Islet of Langerhans (tissue), 1 donor: ENCODE measurements around the gene SAYSD1.
A peak's percentile ranks its signal among the peaks of the same experiment; 100 is the strongest.
"Not testable (repeated sequence)": the region's sequence is repeated elsewhere in the genome, so short reads cannot be mapped to it uniquely, and the experiment has no call there.

Experiments
- FAIRE-seq: peaks from one replicate; lab custom pipeline; 2011; peaks lifted over from hg19 to GRCh38; lab: Jason Lieb, UNC

SAYSD1 gene

GRCh38 chr6:39114704-39115599 is at the start of gene SAYSD1:
SAYSD1 (minus strand) TSS chr6:39115186; CDS start chr6:39115089, 97 bp downstream.
- FAIRE-seq, result no peak

GRCh38 chr6:39157511-39157910 is 42.5 kb upstream of the SAYSD1 start:
- FAIRE-seq, result no peak

- FAIRE-seq, result no peak
Measured at GRCh38 chr6:39156801-39157200, 41.8 kb upstream of the SAYSD1 start.

GRCh38 chr6:39154705-39155104 is 39.7 kb upstream of the SAYSD1 start:
- FAIRE-seq, result no peak

- FAIRE-seq, result no peak
Measured at GRCh38 chr6:39153766-39154397, 38.9 kb upstream of the SAYSD1 start.

- FAIRE-seq, result no peak
Measured at GRCh38 chr6:39152262-39152661, 37.3 kb upstream of the SAYSD1 start.

GRCh38 chr6:39151211-39151610 is 36.2 kb upstream of the SAYSD1 start:
- no peak for FAIRE-seq

- FAIRE-seq, result no peak
Measured at GRCh38 chr6:39144481-39145173, 29.6 kb upstream of the SAYSD1 start.

GRCh38 chr6:39143238-39143930 is 28.4 kb upstream of the SAYSD1 start:
- FAIRE-seq, result no peak

GRCh38 chr6:39140556-39141167 is 25.7 kb upstream of the SAYSD1 start:
- no peak for FAIRE-seq

GRCh38 chr6:39137245-39137644 is 22.3 kb upstream of the SAYSD1 start:
- no peak for FAIRE-seq

GRCh38 chr6:39136207-39136606 is 21.2 kb upstream of the SAYSD1 start:
- FAIRE-seq, result not testable (repeated sequence)

- FAIRE-seq, result not testable (repeated sequence)
Measured at GRCh38 chr6:39134761-39135160, 19.8 kb upstream of the SAYSD1 start.

- FAIRE-seq, result no peak
Measured at GRCh38 chr6:39130691-39131090, 15.7 kb upstream of the SAYSD1 start.

GRCh38 chr6:39128832-39129231 is 13.8 kb upstream of the SAYSD1 start:
- FAIRE-seq, result no peak

- FAIRE-seq, result no peak
Measured at GRCh38 chr6:39128106-39128505, 13.1 kb upstream of the SAYSD1 start.

- FAIRE-seq, result no peak
Measured at GRCh38 chr6:39124114-39124513, 9.1 kb upstream of the SAYSD1 start.

- no peak for FAIRE-seq
Measured at GRCh38 chr6:39118921-39119320, 3.9 kb upstream of the SAYSD1 start.

- FAIRE-seq, result no peak
Measured at GRCh38 chr6:39114388-39114703, 640 bp downstream of the SAYSD1 start.

- peak; percentile 30 for FAIRE-seq
Measured at GRCh38 chr6:39113788-39114187, 1.2 kb downstream of the SAYSD1 start.

- FAIRE-seq, result no peak
Measured at GRCh38 chr6:39111280-39111679, 3.7 kb downstream of the SAYSD1 start.
